C4-2B (cell line): ENCODE measurements around the gene DPH7.

Experiments
- ZFX ChIP-seq: fragments of 450-650 bp; IDR thresholded peaks from 2 replicates; pipeline ENCODE4 v1.6.1; 2017
- TF ChIP-seq, protein P1 (sequence below): fragments of 450-650 bp; conservative IDR thresholded peaks from 2 replicates; pipeline ENCODE4 v1.5.1; 2017; ENCODE audit warnings: mild to moderate bottlenecking

DNA sequence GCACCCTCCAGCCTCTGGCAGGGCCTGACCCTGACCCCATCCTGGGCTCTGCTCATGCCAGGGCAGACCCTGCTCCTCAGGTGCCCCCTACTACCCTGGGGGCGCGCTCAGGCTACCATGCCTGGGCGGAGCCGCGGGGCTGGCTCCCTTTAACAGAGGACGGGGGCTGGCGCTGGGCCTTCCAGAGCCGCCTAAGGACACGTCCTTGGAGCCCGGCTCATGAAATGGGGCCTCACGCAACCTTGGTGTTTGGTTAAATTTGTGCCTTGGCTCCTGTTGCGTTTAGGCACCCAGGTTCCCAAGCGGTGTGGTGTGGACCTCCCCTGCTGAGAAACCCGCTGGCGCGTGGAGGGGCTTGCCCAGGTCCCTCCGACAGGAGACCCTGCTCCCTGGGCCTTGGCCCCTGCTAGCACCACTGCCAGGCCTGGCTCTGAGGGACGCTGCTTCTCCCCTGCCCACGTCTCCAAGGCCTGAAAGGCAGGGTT, 36.7 kb upstream of the DPH7 start:
- TF ChIP-seq, protein P1, sequence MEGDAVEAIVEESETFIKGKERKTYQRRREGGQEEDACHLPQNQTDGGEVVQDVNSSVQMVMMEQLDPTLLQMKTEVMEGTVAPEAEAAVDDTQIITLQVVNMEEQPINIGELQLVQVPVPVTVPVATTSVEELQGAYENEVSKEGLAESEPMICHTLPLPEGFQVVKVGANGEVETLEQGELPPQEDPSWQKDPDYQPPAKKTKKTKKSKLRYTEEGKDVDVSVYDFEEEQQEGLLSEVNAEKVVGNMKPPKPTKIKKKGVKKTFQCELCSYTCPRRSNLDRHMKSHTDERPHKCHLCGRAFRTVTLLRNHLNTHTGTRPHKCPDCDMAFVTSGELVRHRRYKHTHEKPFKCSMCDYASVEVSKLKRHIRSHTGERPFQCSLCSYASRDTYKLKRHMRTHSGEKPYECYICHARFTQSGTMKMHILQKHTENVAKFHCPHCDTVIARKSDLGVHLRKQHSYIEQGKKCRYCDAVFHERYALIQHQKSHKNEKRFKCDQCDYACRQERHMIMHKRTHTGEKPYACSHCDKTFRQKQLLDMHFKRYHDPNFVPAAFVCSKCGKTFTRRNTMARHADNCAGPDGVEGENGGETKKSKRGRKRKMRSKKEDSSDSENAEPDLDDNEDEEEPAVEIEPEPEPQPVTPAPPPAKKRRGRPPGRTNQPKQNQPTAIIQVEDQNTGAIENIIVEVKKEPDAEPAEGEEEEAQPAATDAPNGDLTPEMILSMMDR: no peak
- TF ChIP-seq ZFX: no peak
